ENCODE measurements around the gene TAF12.
A peak's percentile ranks its signal among the peaks of the same experiment; 100 is the strongest.

DNA sequence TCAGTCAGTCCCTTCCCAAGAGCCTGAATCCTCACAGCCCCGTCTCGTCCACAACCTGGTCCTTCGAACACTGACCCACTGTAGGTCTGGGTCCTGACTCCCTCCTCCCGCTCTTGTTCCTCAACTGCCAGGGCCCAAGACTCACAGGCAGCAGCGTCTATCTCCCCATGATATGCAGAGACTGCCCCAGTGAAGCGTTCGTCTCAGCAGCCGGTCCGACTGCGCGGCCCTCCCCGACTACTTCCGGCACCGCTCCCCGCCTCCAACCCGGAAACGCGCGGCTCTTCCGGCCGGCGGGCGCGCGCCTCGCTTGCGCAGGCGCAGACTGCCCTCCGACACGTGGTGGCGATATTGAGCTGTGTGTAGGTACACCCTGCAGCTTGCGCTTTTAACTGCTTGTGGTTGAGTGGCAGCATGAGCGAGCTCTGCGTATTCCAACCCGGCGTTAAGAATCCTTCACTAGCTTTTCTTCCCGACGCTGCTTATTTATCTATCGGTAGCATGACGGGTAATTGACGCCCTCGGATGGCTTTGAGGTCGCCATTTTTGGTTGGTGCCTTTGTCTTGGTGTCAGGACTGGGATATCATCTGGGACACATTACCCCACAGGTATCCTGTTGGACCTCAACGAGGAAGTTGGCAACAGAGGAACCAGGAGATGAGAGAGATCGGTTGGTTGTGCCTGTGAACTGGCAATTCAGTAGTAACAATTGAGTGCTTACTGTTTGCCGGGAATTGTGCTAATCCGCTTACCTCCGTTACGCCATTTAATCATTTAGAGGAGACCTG is at the start of gene TAF12:
- TF ChIP-seq TAF1 (IDR thresholded peaks at IDR 0.05; ENCODE audit: borderline replicate concordance, insufficient read depth, low read length) (peak; percentile 97), POLR2AphosphoS5 (IDR thresholded peaks at IDR 0.05; ENCODE audit: low read depth, low read length) (peak; percentile 97), SIN3A (IDR thresholded peaks at IDR 0.05; ENCODE audit: borderline replicate concordance, insufficient read depth, low read length) (peak; percentile 56; the same call in 1 of the 2 replicates), REST (IDR thresholded peaks at IDR 0.05; ENCODE audit: insufficient read depth in 1 of 2, low read depth in 2 of 2, low read length in 2 of 2) (peak in 1 of 2 experiments; percentile 39; a peak in 1 of 4 replicates)

Data from PFSK-1 (cell line).